ENCODE data around the gene CDCA3. TPM values are rescaled to one million over a fixed set of nuclear protein-coding genes. Genes with fewer than 3 reads are reported as not detected.
"Not testable (repeated sequence)": the region's sequence is repeated elsewhere in the genome, so short reads cannot be mapped to it uniquely, and the experiment has no call there.

The CDCA3 gene
- total RNA-seq, 6 donors from 2014 or later = 0.39 to 10.3 (median 2.8) TPM; not detected in 1

GRCh38 chr12:6888360-6888759 is 37.3 kb upstream of the CDCA3 start:
- no peaks in the 10 kb centered on the region for H3K27me3 ChIP-seq
- 88 to 100% methylated on average over 2 of the region's 2 CpGs for WGBS, 2 donors
- H3K9me3 ChIP-seq = no peaks in the 10 kb centered on the region
- peak overlapping the region in 1 of 4 donors; percentile 76 for H3K27ac ChIP-seq
- H3K36me3 ChIP-seq = peaks cover 0 to 16% (median 13%) of the 10 kb centered on the region in 4 donors
- no peak for ATAC-seq (ENCODE audit: low FRiP score in 2 of 2)
- DNase-seq = no peak
- TF ChIP-seq POLR2A (IDR thresholded peaks at IDR 0.05) = no peak
- no peak for TF ChIP-seq POLR2AphosphoS5 (IDR thresholded peaks at IDR 0.05)
- no peak for TF ChIP-seq EP300 (IDR thresholded peaks at IDR 0.05)
- TF ChIP-seq CTCF (IDR thresholded peaks at IDR 0.05) = no peak
- no peak overlapping the region for H3K4me3 ChIP-seq
- H3K4me1 ChIP-seq = peaks cover 8 to 30% (median 17%) of the 10 kb centered on the region in 4 donors

GRCh38 chr12:6887460-6887859 is 36.4 kb upstream of the CDCA3 start:
- ATAC-seq (ENCODE audit: low FRiP score in 2 of 2) = peak in 1 of 2 donors; percentile 12
- no peak overlapping the region for H3K4me3 ChIP-seq
- H3K27ac ChIP-seq = peak overlapping the region; percentile 71 to 76 (median 74)
- 52 to 57% methylated on average over 8 of the region's 8 CpGs for WGBS, 2 donors
- peak in 1 of 2 donors; percentile 84 for DNase-seq
- TF ChIP-seq EP300 (IDR thresholded peaks at IDR 0.05) = peak in 1 of 4 donors; percentile 50
- TF ChIP-seq POLR2A (IDR thresholded peaks at IDR 0.05) = peak in 1 of 4 donors; percentile 39
- TF ChIP-seq POLR2AphosphoS5 (IDR thresholded peaks at IDR 0.05) = no peak
- peaks cover 8 to 30% (median 17%) of the 10 kb centered on the region in 4 donors for H3K4me1 ChIP-seq
- peaks cover 0 to 16% (median 14%) of the 10 kb centered on the region in 4 donors for H3K36me3 ChIP-seq
- H3K9me3 ChIP-seq = no peaks in the 10 kb centered on the region
- H3K27me3 ChIP-seq = no peaks in the 10 kb centered on the region

- Histone ChIP-seq H3K27ac (peak overlapping the region; percentile 71 to 76 (median 74)), H3K4me1 (peaks cover 4 to 25% (median 13%) of the 10 kb centered on the region in 4 donors), H3K36me3 (peaks cover 0 to 16% (median 14%) of the 10 kb centered on the region in 4 donors)
- not testable (repeated sequence) for H3K27me3 ChIP-seq; H3K9me3 ChIP-seq; ATAC-seq (ENCODE audit: low FRiP score in 2 of 2); H3K4me3 ChIP-seq; DNase-seq
- TF ChIP-seq POLR2A (IDR thresholded peaks at IDR 0.05) = peak in 1 of 4 donors; percentile 35
- 34 to 59% methylated on average over 11 to 13 of the region's 15 CpGs for WGBS, 2 donors
These were observed 35.3 kb upstream of the CDCA3 start for GRCh38 chr12:6886206-6886999.

- Histone ChIP-seq H3K27ac (no peak overlapping the region), H3K36me3 (peaks cover 0 to 16% (median 14%) of the 10 kb centered on the region in 4 donors), H3K27me3 (no peaks in the 10 kb centered on the region), H3K4me3 (no peak overlapping the region), H3K9me3 (no peaks in the 10 kb centered on the region), H3K4me1 (peaks cover 0 to 24% (median 7%) of the 10 kb centered on the region in 4 donors)
- peak in 1 of 2 donors; percentile 51 for DNase-seq
- 86% methylated on average over 22 of the region's 22 CpGs for WGBS, 2 donors
- ATAC-seq (ENCODE audit: low FRiP score in 2 of 2) = no peak
- TF ChIP-seq CTCF (IDR thresholded peaks at IDR 0.05) (no peak), EP300 (IDR thresholded peaks at IDR 0.05) (no peak), POLR2AphosphoS5 (IDR thresholded peaks at IDR 0.05) (no peak), POLR2A (IDR thresholded peaks at IDR 0.05) (no peak)
These were observed 33.5 kb upstream of the CDCA3 start for GRCh38 chr12:6884539-6884938.

- Histone ChIP-seq H3K27me3 (no peaks in the 10 kb centered on the region), H3K4me3 (no peak overlapping the region), H3K9me3 (no peaks in the 10 kb centered on the region), H3K27ac (peak overlapping the region in 1 of 4 donors; percentile 21), H3K36me3 (peaks cover 0 to 16% (median 14%) of the 10 kb centered on the region in 4 donors), H3K4me1 (peaks cover 0 to 26% (median 7%) of the 10 kb centered on the region in 4 donors)
- no peak for ATAC-seq (ENCODE audit: low FRiP score in 2 of 2)
- peak in 1 of 2 donors; percentile 44 for DNase-seq
- WGBS, 2 donors = 80 to 86% methylated on average over 6 to 11 of the region's 11 CpGs
- TF ChIP-seq POLR2AphosphoS5 (IDR thresholded peaks at IDR 0.05) (no peak), POLR2A (IDR thresholded peaks at IDR 0.05) (no peak), EP300 (IDR thresholded peaks at IDR 0.05) (no peak), CTCF (IDR thresholded peaks at IDR 0.05) (no peak)
These were observed 32.6 kb upstream of the CDCA3 start for GRCh38 chr12:6883683-6884082.

Data from upper lobe of left lung (tissue), 6 donors.